Epithelial cell of proximal tubule (primary cell): Measurements from ENCODE around the gene GAS7. TPM values are rescaled to one million over a fixed set of nuclear protein-coding genes. Genes with fewer than 3 reads are reported as not detected.

Experiments used
- DNase-seq: peaks from one replicate; pipeline ENCODE4 v3.0.0-alpha.2; 2011; ENCODE audit warnings: low read depth
- H3K4me3 ChIP-seq: 2 replicates; pipeline ENCODE4 v1.5.1; 2011; ENCODE audit warnings: low read depth, mild to moderate bottlenecking, low read length
- total RNA-seq: library from RNA; depleted of rRNA; stranded (reverse); fragments of >200 nt; gene quantifications from 2 replicates; pipeline ENCODE4 v1.2.3, GENCODE V29; 2015
- TF ChIP-seq, protein P1 (sequence below): conservative IDR thresholded peaks from 2 replicates; pipeline ENCODE4 v1.5.1; 2012; ENCODE audit warnings: low read depth, mild to moderate bottlenecking, low read length

Gene GAS7
- total RNA-seq, 1 donor from 2014 or later: 2.5 TPM

DNA sequence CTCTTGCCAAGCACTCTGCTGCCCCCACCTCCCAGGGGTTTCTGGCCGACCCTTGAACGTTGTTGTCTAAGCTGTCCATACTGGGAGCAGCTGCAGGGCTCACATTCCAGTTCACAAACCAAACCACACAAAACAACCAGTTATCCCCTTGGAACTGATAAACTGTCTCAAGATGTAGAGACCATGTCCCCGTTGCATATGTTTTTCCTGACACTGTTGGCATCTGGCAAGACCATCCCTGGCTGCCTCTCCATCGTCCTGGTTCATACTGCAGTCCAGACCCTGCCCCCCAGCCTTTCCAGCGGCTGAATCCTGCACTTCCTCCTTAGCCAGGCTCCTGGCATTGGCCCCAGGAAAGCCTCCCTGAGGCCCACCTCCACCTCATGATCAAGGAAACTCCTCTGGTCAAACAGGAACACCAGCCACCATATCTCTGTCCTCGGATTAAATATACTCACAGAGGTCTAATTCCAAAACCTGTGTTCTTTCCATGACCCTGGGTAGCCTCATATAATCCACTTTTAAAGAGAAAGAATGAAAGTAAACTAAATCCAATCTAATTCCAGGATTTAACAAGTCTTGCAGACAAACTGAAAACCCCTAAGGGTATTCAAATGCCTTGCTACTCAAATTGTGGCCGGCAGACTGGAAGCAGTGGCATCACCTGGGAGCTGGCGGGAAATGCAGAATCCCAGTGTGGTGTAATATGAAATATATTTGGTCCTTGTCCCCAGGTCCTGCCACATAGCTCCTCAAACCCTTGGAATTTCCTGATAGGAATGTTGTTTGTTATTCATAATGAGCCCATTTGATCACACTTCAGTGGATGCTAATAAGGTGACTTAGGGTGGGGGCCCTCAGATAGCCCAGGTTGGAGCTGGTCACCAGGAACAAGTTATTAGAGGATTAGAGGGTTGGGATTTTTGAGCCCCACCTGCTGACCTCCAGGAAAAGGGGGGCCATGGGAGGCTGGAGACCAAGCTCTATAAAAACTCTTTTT is 14.2 kb downstream of the GAS7 start:
- TF ChIP-seq, protein P1, sequence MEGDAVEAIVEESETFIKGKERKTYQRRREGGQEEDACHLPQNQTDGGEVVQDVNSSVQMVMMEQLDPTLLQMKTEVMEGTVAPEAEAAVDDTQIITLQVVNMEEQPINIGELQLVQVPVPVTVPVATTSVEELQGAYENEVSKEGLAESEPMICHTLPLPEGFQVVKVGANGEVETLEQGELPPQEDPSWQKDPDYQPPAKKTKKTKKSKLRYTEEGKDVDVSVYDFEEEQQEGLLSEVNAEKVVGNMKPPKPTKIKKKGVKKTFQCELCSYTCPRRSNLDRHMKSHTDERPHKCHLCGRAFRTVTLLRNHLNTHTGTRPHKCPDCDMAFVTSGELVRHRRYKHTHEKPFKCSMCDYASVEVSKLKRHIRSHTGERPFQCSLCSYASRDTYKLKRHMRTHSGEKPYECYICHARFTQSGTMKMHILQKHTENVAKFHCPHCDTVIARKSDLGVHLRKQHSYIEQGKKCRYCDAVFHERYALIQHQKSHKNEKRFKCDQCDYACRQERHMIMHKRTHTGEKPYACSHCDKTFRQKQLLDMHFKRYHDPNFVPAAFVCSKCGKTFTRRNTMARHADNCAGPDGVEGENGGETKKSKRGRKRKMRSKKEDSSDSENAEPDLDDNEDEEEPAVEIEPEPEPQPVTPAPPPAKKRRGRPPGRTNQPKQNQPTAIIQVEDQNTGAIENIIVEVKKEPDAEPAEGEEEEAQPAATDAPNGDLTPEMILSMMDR: no peak
- no peak overlapping the region for H3K4me3 ChIP-seq
- DNase-seq: no peak

DNA sequence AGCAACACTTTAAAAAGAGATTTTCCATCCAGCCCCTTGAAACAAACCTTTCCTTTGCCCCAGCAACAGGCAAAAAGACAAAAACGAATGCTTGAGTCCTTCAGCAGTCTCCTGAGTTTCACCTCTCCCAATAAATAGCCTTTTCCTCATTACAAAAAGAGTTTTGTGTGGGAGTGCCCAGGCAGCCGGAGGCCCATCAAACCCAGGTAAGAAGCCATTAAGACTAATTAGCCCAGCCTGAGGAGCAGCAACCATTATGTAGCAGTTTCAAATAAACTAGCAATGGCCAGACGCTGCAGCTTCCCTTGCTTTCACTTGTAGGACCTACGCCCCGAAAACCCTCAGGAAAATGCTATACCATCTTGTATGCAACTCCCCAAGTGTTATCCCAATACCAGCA is 15.6 kb downstream of the GAS7 start:
- no peak overlapping the region for H3K4me3 ChIP-seq
- no peak for DNase-seq
- TF ChIP-seq, protein P1: no peak

DNA sequence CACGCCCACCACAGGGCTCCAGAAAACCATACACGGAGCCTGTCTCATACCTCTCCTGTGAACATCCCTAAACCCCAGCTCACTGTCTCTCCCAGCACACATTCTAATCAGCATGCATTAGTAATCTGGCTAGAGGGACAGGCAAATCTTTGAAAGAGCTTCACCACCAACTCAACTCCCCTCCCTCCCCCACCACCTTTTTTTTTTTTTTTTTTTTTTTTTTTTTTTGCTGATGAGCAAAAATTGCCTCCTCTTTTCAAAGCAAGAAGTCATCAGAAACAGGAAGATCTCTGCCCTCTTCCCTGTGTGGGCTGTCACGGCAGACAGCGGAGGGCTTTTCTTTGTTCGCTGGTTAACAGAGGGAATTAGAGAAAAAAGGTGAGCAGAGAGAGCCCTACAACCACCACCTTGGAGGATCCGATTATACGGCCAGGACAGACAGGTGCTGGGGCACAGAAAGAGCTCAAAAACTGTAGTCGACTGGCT is 19.9 kb downstream of the GAS7 start:
- TF ChIP-seq, protein P1: no peak
- no peak for DNase-seq
- no peak overlapping the region for H3K4me3 ChIP-seq

DNA sequence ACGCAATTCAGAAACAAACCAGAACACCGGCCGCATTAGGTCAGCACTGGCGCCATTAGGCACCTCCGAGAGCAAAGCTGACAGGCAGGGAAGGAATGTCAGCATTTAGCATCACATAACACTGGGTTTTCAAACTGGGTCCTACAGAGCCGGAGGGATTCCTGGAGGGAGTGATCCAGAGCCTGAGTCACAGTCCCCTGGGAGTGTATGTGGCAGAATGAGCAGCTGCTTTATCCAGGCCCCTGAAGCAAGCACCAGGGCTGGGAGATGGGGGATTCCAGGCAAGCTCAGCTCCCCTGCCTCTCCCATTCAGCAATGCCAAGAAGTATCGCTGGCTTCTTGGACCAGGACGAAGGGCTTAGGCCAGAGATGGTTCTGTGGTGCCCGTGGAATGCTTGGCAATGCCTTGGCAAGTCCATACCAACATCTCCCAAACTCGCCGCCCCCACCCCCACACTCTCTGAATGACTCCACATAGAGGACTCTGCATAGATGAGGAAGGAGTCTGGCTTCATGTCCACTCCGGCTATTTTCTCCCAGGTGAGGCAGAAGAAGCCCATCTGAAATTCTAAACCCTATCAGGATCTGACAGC is 20.4 kb downstream of the GAS7 start:
- DNase-seq: no peak
- TF ChIP-seq, protein P1: no peak
- no peak overlapping the region for H3K4me3 ChIP-seq

DNA sequence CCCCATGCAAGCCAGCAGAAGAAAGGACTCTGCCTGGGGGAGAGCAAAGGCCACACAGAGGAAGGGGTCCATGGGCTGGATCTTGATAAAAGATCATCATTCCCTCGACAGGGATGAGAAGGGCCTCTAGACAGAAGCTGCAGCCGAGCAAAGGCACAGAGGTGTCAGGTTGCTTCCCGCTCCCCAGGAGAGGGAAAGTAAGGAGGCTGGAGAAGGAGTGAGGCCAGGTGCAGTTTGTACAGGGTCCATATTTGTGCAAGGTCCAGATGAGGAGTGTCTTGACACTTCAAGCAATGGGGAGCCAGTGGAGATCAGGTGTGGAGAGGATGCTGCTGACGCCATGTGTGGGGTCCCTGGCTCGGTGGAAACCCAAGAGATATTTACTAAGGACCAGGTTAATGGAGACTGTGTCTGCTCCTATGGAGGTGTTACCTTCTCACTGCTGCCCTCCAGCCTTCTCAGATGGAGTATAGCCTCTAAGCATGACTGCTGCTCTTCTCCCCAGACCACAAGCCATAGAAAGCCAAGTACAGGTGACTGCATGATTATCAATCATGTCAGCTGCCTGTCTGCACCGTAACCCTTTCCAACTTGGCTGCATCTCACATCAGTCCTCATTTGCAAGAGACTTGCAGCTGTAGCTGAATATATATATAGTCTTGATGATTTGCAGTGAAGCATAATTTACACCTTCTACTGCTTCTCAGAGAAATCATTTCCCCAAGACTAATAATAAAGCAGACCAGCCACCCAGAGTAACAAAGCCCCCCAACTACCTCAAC is 21.1 kb downstream of the GAS7 start:
- TF ChIP-seq, protein P1: no peak
- no peak for DNase-seq
- H3K4me3 ChIP-seq: no peak overlapping the region

DNA sequence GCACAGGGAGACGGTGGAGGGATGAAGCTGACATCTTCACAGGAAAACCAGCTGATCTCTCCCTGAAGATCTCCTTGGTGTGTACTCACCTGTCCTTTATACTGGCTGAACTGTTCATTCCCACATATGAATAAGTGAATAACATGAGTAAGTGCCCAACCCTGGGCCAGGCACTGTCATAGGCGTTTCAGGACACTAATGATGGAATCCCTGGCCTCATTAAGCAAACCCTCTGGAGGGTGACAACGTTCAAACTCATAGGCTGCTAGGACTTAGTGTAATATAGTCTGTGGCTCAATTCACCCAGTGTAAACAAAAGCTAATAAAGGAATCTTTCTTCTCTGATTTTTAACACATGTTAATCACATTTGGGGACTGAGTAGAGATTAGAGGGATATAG is 24.5 kb downstream of the GAS7 start:
- H3K4me3 ChIP-seq: no peak overlapping the region
- DNase-seq: no peak
- TF ChIP-seq, protein P1: no peak
